MV-4-11 (cell line): ENCODE data around the gene PDE10A.
"Not testable (repeated sequence)": the region's sequence is repeated elsewhere in the genome, so short reads cannot be mapped to it uniquely, and the experiment has no call there.

Source experiments
- DNase-seq: peaks from one replicate; lab custom pipeline; 2025; lab: John Stamatoyannopoulos, UW

Gene PDE10A

DNA sequence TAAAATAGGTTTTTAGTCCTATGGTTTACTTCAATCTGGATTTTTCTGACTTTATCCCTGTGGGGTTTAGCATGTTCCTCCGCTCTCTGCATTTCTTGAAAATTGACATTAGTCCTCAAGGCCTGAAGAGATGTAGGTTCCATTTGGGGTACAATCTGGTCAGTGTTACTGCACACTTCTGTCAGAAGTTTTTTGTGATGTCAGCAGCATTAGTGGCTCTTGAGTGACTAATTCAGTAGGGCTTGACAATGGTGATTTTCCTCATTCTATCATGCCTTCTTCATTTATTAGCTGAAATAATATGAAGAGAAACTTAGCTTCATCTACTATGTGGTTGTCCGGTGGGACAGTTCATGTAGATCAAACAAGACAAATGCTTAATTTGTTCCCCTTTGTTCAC is 114.6 kb downstream of the PDE10A start:
- DNase-seq, result no peak

DNA sequence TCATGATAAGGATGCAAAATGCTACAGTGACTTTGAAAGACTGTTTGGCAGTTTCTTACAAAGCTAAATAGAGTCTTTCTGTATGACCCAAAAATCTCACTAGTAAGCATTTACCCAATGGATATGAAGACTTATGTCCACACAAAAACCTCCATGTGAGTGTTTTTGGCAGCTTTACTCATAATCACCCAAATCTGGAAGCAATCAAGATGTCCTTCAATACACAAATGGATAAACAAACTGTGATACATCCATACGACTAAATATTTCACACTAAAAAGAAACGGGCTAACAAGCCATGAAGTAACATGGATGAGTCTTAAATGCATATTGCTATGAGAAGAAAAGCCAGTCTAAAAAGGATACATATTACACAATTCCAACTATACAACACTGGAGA is 117.2 kb downstream of the PDE10A start:
- DNase-seq, result no peak

DNA sequence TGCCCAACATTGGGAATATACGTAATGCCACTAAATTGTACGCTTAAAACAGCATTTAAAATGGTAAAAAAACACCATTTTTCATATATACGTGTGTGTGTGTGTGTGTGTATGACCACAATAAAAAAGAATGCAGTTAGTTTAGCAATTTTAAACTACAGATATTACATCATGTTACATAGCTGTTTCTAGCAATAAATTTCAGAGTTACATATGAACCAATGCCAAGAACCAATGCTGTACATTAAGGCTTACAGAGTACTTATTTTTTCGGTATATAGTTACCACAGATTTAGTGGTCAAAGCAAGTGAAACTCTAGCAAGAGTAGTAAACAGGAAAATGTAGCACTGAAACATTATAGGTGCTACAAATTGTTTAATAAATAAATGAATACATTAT is 119.3 kb downstream of the PDE10A start:
- DNase-seq, result no peak

DNA sequence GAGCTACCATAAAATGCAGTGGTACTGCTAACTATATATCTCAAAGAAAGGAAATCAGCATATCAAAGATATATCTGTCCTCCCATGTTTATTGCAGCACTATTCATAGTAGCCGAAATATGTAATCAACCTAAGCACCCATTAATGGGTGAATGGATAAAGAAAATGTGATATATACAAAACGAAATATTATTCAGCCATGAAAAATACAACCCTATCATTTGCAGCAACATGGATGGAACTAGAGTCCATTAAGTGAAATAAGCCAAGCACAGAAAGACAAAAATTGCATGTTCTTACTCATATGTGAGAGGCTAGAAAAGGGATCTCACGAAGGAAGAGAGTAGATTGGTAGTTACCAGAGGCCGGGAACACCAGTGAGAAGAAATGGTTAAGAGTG is 126.1 kb downstream of the PDE10A start:
- no peak for DNase-seq

DNA sequence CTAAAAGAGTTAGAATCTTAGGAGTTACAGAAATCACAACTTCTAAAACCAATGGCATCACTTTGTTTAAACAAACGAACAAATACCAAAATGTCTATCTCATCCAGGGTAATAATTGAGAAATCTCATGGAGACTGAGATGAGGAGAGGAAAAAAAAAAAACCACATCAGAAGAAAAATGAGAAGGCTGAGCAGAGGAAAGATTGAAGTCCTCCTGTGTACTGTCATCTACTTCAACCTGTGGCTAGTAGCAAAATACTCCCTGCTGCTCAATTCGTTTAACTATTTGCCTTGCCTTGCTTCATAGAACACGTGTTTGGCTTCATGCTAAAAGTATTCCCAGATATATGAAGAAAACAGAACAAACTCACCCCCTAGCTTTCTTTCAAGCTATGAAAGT is 143.7 kb downstream of the PDE10A start:
- DNase-seq, result no peak

DNA sequence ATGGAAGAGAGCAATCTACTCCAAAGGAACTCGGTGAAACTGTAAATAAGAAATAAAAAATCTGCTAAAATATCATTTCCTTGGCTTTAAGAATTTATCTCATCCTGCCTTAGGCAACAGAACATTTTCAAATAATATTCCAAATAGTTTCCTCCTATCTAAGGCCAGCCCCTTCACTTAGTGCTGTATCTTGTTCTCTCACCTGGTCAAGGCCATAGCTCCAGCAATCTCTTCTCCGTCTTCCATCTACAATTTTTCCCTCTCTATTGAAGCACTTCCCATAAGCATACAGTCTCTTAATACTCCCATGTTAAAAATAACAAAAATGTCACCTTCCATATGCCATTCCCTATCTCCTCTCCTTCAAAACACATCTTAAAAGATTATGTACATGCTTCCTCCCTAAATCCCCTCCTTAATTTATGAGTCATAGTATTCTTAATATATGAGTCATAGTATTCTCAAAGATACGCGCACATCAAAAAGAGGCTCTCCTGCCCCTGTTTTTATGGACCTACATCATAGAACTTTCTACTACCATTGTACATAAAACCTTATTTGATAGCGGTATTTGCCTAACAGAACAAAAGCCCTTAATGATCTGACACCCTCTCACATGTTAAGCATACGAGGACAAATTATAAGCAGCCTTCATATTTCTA is 146.9 kb downstream of the PDE10A start:
- DNase-seq, result no peak

DNA sequence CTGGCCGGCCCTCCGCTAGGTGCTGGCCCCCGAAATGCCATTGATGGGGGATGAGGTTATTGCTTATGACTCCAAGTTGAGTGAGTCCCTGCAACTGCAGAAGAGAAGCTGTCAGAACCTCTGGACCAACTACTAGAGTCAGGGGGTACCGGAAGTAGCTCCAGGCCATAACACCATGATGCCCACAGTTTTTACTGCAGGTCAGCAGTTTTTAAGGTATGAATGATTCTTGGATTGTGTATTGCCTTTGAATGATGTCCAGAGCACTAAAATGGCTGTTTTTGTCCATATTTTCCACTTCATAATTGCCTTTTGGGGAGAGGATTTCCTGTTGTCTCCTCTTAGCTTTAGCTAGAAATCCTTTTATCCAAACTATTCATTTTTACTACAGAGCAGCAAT is 148.4 kb downstream of the PDE10A start:
- DNase-seq, result no peak

DNA sequence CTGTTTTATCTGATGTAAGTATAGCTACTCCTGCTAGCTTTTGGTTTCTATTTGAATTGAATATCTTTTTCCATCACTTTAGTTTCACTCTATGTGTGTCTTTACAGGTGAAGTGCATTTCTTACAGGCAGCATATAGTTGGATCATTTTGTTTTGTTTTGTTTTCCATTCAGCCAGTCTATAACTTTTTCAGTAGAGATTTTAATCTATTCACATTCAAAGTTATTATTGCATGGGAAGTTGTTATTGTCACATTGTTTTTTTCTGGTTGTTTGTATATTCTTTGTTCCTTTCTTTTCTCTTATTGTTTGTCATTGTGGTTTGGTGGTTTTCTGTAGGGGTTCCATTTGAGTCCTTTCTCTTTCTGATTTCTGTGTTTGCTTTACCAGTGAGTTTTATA is 151.2 kb downstream of the PDE10A start:
- DNase-seq, result no peak

DNA sequence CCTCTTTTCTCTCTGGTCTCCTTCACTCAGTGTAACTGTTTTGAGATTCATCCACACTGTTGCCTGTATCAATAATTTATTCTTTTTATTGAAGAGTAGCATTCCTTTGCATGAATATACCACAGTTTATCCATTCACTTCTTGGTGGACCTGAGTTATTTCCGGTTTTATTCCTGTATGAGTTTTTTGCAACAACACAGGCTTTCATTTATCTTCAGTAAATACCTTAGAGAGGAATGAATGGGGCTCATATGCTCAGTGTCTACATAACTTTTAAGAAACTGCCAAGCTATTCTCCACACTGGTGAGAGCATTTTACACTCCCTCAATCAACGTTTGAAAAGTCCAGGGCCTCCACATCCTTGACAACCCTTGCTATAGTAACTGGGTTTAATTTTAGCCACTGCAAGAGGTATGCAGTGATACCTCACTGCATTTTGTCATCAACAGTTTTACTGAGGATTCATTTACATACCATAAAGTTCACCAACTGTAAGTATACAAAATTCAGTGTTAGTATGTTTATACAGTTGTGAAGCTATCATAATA is 154.6 kb downstream of the PDE10A start:
- no peak for DNase-seq

DNA sequence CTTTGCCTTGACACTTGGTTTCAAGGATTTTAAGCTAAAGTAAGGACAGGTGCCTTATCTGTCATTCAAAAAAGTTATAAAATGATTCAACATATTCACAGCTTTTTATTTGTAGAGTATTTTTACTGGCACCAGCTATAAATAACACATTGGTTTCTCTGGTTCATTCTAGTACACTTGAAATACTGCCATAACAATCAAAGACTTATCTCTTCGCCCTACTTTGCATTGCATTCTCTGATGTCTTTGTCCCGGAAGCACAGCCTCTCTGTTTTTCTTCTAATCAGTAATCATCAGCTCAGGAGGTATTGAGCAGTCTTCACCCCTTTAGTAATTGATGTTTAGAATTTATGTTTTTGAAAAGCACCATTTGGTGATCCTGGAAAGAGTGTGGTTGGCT is 156.4 kb downstream of the PDE10A start:
- no peak for DNase-seq

DNA sequence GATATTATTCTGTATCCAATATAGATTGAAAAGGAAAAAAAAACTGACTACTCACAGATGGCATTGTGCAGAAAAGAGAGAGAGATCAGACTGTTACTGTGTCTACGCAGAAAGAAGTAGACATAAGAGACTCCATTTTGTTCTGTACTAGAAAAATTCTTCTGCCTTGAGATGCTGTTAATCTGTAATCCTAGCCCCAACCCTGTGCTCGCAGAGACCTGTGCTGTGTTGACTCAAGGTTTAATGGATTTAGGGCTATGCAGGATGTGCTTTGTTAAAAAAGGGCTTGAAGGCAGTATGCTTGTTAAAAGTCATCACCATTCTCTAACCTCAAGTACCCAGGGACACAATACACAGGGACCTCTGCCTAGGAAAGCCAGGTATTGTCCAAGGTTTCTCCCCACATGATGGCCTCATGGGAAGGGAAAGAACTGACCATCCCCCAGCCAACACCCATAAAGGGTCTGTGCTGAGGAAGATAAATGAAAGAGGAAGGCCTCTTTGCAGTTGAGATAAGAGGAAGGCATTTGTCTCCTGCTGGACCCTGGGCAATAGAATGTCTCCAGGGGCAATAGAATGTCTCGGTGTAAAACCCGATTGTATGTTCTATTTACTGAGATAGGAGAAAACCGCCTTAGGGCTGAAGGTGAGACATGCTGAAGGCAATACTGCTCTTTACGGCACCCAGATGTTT is 162.7 kb downstream of the PDE10A start:
- DNase-seq, result not testable (repeated sequence)

DNA sequence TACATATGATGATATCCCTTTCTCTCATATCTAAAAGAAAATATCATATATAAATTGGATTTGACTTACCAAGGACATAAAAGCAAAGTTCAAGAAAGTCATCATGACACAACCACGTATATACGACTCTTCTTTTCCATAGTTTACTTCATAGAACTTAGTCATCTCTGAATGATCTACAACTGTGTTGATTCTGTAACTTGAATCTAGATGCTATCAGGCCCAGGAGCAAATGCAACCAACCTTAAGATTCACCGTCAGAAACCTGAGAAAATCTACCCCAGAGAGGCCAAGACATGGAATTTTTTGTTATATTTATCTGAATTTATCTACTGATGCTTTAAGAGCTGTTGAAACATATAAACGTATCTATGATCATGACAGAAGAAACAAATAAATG is 165.6 kb downstream of the PDE10A start:
- no peak for DNase-seq

DNA sequence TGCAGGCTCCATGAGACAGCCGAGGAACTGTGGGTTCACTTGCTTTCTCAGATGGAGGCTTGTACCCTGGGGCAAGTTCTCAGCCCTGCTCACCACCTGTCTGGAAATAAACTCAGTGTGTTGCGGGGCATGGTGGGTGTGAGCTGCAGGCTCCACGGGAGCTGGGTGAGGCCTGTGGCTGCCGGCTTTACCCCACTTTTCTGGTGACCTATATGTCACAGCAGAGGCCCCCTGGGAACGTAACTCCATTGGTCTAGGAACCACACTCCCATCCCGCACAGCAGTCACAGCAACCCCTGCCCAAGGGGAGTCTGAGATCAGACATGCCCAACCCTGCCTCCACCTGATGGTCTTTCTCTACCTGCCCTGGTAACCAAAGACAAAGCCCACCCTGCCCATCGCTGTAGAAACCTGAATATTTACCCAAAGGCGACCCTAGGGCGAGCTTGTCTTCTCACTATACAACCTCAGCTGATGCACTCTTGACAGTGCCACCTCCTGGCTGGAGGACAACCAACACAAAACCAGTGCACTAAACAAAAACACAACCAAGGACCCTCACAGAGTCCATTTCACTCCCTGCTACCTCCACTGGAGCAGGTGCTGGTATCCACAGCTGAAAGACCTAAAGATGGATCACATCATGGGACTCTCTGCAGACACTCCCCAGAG is 174.3 kb downstream of the PDE10A start:
- DNase-seq, result no peak

DNA sequence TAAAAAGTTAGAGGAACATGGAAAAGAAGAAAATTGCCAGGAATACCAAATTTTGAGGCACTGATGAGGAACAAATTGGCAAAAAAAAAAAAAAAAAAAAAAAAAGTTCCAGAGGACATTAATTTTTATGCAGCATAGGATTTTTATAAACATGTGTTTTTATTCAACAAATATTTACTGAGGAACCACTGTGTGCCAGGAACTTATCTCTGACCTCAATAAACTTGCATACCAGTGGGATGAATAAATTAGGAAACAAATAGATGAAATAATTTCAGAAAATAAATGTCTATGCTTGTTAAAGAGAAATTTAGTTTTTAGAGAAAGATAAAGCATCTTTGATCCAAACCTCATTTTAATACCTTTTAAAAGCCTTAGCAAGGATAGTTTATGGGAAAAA is 175.1 kb downstream of the PDE10A start:
- no peak for DNase-seq

DNA sequence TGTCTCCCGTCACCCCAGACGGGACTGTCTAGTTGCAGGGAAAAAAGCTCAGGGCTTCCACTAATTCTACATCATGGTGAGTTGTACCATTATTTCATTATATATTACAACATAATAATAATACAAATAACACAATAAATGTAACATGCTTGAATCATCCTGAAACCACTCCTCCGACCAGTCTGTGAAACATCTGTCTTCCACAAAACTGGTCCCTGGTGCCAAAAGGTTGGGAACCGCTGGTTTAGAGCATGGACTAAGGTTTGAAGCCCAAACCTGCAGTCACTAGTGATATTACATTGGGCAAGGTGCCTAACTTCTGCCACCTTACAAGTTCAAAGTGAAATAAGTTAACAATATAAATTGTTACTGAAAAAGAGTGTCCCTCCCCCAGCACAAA is 175.7 kb downstream of the PDE10A start:
- DNase-seq, result no peak

DNA sequence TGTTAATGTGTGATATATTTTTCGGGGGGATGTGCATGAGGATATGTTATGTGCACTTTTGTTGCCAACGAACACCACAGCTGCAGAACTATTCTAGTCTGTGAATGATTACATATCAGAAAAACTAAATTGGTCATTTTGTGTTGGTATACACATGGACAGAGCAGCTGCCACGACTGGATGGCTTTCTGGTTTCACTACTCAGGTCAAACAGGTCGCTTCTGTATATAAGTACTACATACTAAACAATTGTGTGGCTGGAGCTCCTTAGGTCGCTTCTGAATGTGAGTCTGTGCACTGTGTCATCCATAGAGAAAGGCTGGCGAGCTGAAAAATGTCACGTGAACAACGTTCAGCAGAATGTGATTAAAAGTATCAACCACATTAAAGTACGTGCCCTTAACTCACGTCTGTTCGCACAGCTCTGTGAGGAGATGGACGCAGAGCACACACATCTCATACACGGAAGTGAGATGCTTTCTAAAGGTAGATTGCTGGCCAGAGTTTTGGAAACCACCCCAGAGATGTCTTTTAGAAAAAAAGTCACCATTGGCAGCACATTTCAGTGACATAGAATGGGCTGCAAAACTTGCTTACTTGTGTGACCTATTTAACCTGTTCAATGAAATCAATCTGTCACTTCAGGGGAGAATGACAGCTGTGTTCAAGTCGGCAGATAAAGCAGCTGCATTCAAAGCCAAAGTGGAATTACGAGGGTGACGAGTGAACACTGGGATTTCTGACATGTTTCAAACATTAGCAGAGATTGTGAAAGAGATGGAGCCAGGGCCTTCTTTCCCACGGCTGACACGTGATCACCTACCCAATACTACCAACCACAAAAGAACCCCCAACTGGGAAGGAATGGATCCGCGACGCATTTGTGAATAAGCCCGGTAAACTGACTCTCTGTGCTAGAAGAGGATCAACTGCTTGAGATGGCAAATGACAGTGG is 176.6 kb downstream of the PDE10A start:
- no peak for DNase-seq

DNA sequence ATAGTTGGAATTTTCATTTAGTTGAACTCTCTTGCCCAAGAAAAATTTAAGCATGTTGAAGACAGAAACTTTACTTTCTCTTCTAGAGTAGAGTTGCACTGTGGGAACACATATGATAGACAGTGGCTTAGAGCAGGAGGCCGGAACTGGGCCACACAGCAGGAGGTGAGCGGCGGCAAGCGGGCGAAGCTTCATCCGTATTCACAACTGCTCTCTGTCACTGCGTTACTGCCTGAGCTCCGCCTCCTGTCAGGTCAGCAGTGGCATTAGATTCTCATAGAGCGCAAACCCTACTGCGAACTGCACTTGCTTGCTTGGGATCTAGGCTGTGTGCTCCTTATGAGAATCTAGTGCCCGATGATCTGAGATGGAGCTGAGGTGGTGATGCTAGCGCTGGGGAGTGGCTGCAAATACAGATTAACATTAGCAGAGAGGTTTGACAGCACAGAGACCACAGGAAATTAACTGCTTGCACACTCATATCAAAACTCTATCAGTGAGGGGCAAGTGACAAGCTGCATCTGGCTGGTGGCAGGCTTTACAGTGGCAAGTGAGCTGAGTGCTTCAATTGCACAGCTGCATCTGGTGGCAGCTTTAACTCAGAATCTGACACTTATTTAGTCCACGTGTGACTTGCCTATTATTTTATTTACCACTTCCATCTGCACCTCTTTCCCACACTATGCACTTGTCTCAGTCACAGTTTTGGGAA is 178.7 kb downstream of the PDE10A start:
- no peak for DNase-seq

DNA sequence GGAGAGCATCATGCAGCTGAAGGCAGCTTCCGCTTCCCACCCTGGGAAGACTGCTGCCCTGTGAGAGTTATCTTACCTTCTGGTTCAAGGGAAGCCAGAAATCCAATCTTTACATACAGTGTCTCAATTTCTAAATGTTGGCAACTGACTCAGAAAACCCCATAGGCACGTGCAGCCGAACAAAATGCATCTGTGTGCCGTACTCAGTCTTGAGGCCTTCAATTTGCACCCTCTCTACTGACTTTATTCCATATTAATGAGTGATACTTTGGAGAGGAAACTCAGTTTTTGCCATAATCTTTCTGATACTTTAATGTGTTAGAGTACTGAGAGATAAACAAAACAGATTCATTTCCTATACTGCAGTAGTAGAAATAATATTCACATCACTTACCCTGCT is 181.1 kb downstream of the PDE10A start:
- no peak for DNase-seq

DNA sequence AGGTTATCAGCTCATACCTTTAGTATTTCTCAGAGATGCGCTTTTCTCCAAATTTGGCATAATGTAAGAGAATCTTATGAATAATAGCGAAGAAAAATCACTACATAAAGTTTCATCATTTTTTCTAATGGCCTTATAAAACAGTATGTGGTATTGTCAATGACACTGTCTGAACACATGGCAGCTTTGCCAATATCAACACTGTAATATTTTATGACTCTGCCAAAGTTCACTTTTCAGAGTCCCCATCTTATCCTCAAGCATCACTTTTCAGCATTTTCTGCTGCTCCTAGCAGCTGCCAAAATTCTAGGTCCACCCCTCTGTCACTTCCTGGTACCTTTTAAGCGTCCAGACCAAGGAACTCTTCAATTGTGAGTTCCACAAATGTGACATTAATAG is 182.1 kb downstream of the PDE10A start:
- no peak for DNase-seq

DNA sequence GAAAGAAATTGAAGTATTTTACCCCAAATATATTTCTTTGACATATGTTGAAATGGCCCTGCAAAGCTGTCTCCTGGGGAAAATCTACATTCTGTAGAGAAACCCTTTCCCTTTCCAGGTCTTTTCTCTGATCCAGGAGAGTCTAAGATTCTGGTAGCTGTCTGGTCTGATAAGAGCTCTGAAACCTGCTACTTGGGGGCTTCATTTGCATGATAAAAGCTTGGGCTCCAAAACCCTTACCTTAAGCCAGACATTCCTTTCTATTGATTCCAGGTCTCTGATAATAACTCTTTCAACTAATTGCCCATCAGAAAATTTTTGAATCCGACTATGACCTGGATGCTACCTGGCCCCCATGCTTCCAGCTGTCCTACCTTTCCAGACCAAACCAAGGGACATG is 184.5 kb downstream of the PDE10A start:
- no peak for DNase-seq

DNA sequence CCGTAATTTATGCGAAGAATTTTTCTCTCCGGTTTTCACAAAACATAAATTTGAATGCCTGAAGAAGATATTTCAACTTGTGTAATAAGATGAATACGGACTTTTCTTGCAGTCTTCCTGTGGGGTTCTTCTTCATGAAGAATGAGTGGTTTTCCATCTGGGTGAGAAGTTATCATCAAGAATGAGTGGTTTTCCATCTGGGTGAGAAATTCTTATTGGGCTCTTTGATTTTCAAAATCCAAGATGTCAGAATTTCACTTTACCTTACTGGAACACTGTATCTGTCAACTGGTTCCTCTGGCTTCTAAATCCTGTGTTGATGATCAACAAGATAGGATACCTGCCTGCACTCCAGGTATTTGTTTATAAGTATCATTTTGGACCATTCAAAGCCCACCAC is 193.6 kb downstream of the PDE10A start:
- DNase-seq, result no peak
